NCI-H146 treated with DMSO at 0.1 percent for 48 hours (cell line): Measurements from ENCODE around the gene HS3ST6.
"Not testable (repeated sequence)": the region's sequence is repeated elsewhere in the genome, so short reads cannot be mapped to it uniquely, and the experiment has no call there.

Experiments used
- DNase-seq: peaks from one replicate; lab custom pipeline; 2025; ENCODE audit not compliant: unreplicated experiment; lab: John Stamatoyannopoulos, UW

Gene HS3ST6

GRCh38 chr16:1947369-1947670, 29.1 kb upstream of the HS3ST6 start:
- no peak for DNase-seq

- DNase-seq: no peak
These were observed 28.5 kb upstream of the HS3ST6 start for GRCh38 chr16:1946495-1947368.

GRCh38 chr16:1945559-1946391, 27.6 kb upstream of the HS3ST6 start:
- DNase-seq: no peak

- DNase-seq: no peak
These were observed 26.5 kb upstream of the HS3ST6 start for GRCh38 chr16:1944612-1945199.

GRCh38 chr16:1942810-1943726, 24.9 kb upstream of the HS3ST6 start, which contains the start of gene MSRB1:
Gene MSRB1, minus strand, starts transcription at chr16:1943199. Its CDS starts 43 bp downstream, at chr16:1943156.
- DNase-seq: peak; percentile 99

GRCh38 chr16:1942047-1942809, 24.0 kb upstream of the HS3ST6 start:
- no peak for DNase-seq

- no peak for DNase-seq
These were observed 23.2 kb upstream of the HS3ST6 start for GRCh38 chr16:1941162-1942046.

- no peak for DNase-seq
These were observed 22.3 kb upstream of the HS3ST6 start for GRCh38 chr16:1940273-1941161.

- not testable (repeated sequence) for DNase-seq
These were observed 21.6 kb upstream of the HS3ST6 start for GRCh38 chr16:1939833-1940232.

GRCh38 chr16:1938910-1939309, 20.7 kb upstream of the HS3ST6 start:
- no peak for DNase-seq

GRCh38 chr16:1938316-1938715, 20.1 kb upstream of the HS3ST6 start:
- no peak for DNase-seq

GRCh38 chr16:1936945-1937479, 18.8 kb upstream of the HS3ST6 start:
- DNase-seq: no peak

GRCh38 chr16:1933097-1933661, 15.0 kb upstream of the HS3ST6 start:
- no peak for DNase-seq

- DNase-seq: no peak
These were observed 14.1 kb upstream of the HS3ST6 start for GRCh38 chr16:1932050-1933028.

GRCh38 chr16:1930338-1930720, 12.1 kb upstream of the HS3ST6 start:
- DNase-seq: no peak
